SU-DHL-6 (cell line): ENCODE data around the gene CPB1.

Source experiments
- H2AFZ ChIP-seq: fragments of 200-600 bp; sonication (generic); 2 replicates; pipeline ENCODE4 v1.6.1; 2014; ENCODE audit warnings: low read depth, mild to moderate bottlenecking, moderate library complexity, mixed read lengths, antibody characterized with exemption, low read length; ENCODE audit not compliant: severe bottlenecking
- H3F3A ChIP-seq: fragments of 200-600 bp; shearing (Covaris generic); 2 replicates; pipeline ENCODE4 v1.6.0; 2016; ENCODE audit warnings: antibody characterized with exemption, mild to moderate bottlenecking; ENCODE audit not compliant: insufficient read depth
- H3K27ac ChIP-seq: fragments of 200-600 bp; sonication (generic); 2 replicates; pipeline ENCODE4 v1.5.1; 2016; ENCODE audit warnings: low read depth, mild to moderate bottlenecking, low read length, moderate library complexity, mixed read lengths
- H3K27me3 ChIP-seq: fragments of 200-600 bp; sonication (generic), shearing (Covaris generic); 2 replicates; pipeline ENCODE4 v1.6.0; 2014; ENCODE audit warnings: mild to moderate bottlenecking, low read length
- H3K36me3 ChIP-seq: fragments of 200-600 bp; sonication (generic); 2 replicates; pipeline ENCODE4 v1.6.1; 2014; ENCODE audit warnings: mild to moderate bottlenecking, low read length, mixed read lengths
- H3K4me2 ChIP-seq: fragments of 300-600, 200-600 bp; shearing (Covaris generic), sonication (generic); 2 replicates; pipeline ENCODE4 v1.6.0; 2014; ENCODE audit warnings: low read length, low read depth, mild to moderate bottlenecking; ENCODE audit not compliant: poor library complexity, severe bottlenecking
- H3K4me3 ChIP-seq: fragments of 200-600 bp; sonication (generic); 2 replicates; pipeline ENCODE4 v1.5.1; 2014; ENCODE audit warnings: antibody characterized with exemption, low read length, mild to moderate bottlenecking, mixed read lengths; ENCODE audit not compliant: insufficient read depth, poor library complexity, severe bottlenecking
- H3K79me2 ChIP-seq: fragments of 200-600 bp; sonication (generic); 2 replicates; pipeline ENCODE4 v1.6.1; 2014; ENCODE audit warnings: mild to moderate bottlenecking, low read length, moderate library complexity; ENCODE audit not compliant: insufficient read depth
- H3K9ac ChIP-seq: fragments of 200-600 bp; sonication (generic); 2 replicates; pipeline ENCODE4 v1.7.0; 2014; ENCODE audit warnings: mild to moderate bottlenecking, low read length
- H3K9me2 ChIP-seq: fragments of 200-600 bp; sonication (generic); replicated peaks from 2 replicates; pipeline ENCODE4 v1.6.1; 2014; ENCODE audit warnings: low read length; ENCODE audit not compliant: insufficient read depth
- H3K9me3 ChIP-seq: fragments of 200-600 bp; sonication (generic); 2 replicates; pipeline ENCODE4 v1.6.1; 2014; ENCODE audit warnings: low read length, mixed read lengths; ENCODE audit not compliant: insufficient read depth
- H4K20me1 ChIP-seq: fragments of 200-600 bp; sonication (generic); 2 replicates; pipeline ENCODE4 v1.6.1; 2014; ENCODE audit warnings: low read depth, mild to moderate bottlenecking, antibody characterized with exemption, low read length, moderate library complexity, mixed read lengths
- EZH2phosphoT487 ChIP-seq: fragments of 200-600 bp; sonication (generic), shearing (Covaris generic); conservative IDR thresholded peaks from 2 replicates; pipeline ENCODE4 v1.6.1; 2018; ENCODE audit warnings: mild to moderate bottlenecking, antibody characterized with exemption, low read length, moderate library complexity, mixed read lengths
- TF ChIP-seq, protein P1 (sequence below): fragments of 200-600 bp; sonication (generic); IDR thresholded peaks from one replicate; pipeline ENCODE4 v1.5.1; 2017; ENCODE audit warnings: antibody characterized with exemption, mild to moderate bottlenecking, low read length, moderate library complexity; ENCODE audit not compliant: insufficient read depth, poor library complexity, severe bottlenecking

Gene CPB1

DNA sequence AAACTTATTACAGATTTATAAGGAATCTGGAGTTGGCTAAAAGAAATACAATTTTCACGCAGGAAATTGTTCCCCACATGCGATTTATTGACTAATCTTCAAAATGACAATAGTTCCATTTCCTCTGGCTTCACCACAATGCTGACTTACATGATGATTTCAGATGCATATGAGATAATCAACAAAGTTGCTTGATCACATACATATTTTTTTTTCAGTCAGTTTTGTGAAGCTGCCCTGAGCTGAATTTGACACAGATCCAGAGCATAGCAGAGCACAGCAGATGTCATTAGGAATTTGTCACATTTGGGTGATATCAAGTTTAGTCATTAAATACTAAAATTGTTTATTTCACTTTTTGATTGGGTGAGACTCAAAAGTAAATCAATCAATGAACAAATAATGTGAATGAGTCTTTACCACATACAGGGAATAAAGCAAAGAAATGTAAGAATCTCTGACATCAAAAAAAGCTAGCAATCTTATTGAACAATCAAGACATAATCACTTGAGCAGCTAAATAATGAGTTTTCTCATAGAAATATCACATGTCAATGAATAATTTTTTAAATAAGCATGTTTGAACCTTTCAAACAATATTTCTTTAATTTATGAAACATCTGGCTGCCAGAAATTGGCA lies 18.3 kb downstream of the CPB1 start:
- H3F3A ChIP-seq = no peaks in the 10 kb centered on the region
- no peak overlapping the region for H2AFZ ChIP-seq
- H3K4me2 ChIP-seq = no peak overlapping the region
- no peaks in the 10 kb centered on the region for H3K9me3 ChIP-seq
- H3K27me3 ChIP-seq = no peaks in the 10 kb centered on the region
- H4K20me1 ChIP-seq = no peaks in the 10 kb centered on the region
- no peaks in the 10 kb centered on the region for H3K36me3 ChIP-seq
- no peak overlapping the region for H3K9ac ChIP-seq
- no peak overlapping the region for H3K27ac ChIP-seq
- H3K79me2 ChIP-seq = no peaks in the 10 kb centered on the region
- H3K9me2 ChIP-seq = no peaks in the 10 kb centered on the region
- TF ChIP-seq EZH2phosphoT487 = no peak
- TF ChIP-seq, protein P1, sequence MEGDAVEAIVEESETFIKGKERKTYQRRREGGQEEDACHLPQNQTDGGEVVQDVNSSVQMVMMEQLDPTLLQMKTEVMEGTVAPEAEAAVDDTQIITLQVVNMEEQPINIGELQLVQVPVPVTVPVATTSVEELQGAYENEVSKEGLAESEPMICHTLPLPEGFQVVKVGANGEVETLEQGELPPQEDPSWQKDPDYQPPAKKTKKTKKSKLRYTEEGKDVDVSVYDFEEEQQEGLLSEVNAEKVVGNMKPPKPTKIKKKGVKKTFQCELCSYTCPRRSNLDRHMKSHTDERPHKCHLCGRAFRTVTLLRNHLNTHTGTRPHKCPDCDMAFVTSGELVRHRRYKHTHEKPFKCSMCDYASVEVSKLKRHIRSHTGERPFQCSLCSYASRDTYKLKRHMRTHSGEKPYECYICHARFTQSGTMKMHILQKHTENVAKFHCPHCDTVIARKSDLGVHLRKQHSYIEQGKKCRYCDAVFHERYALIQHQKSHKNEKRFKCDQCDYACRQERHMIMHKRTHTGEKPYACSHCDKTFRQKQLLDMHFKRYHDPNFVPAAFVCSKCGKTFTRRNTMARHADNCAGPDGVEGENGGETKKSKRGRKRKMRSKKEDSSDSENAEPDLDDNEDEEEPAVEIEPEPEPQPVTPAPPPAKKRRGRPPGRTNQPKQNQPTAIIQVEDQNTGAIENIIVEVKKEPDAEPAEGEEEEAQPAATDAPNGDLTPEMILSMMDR = no peak
- no peak overlapping the region for H3K4me3 ChIP-seq

DNA sequence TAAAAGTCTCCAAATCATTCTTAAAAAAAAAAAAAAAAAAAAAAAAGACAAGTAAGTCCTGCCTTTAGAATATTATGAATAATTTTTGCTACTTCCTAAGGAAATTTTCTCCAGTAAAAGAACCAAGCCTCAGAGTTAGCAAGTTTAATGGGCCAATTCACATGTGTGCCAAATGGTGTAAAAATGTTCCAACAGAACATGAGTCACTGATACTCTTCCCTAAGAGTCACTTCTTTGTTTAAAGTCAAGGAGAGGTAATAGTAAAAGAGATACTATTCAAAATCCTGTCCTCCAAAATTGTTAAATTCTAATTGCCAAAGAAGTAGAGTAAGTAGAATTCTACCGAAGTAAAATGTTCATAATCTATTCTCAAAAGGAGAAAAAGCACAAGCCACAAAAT lies 19.7 kb downstream of the CPB1 start:
- TF ChIP-seq, protein P1 = no peak
- TF ChIP-seq EZH2phosphoT487 = no peak
- Histone ChIP-seq H3K4me3 (no peak overlapping the region), H3K79me2 (no peaks in the 10 kb centered on the region), H3K36me3 (no peaks in the 10 kb centered on the region), H3K27ac (no peak overlapping the region), H3K9me2 (no peaks in the 10 kb centered on the region), H3K9me3 (no peaks in the 10 kb centered on the region), H3F3A (no peaks in the 10 kb centered on the region), H2AFZ (no peak overlapping the region), H4K20me1 (no peaks in the 10 kb centered on the region), H3K9ac (no peak overlapping the region), H3K27me3 (no peaks in the 10 kb centered on the region), H3K4me2 (no peak overlapping the region)

DNA sequence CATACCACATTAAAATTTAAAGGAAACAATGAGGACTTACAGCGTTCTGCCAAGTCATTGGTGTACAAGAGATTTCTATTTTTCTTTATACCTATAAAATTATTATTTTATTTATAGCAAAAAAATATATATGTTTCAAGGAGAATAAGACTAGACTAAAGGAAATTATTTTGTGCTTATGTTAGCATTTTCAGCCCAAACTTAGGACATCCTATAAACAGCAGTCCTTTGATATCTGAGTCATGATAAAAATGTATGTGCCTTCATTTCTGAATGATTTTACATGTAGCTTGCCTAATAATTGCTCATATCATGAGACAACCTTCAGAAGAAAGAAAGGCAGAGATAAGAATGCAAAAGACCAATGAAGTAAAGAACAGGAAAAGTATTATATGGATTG lies 20.8 kb downstream of the CPB1 start:
- Histone ChIP-seq H3K27ac (no peak overlapping the region), H3F3A (no peaks in the 10 kb centered on the region), H3K36me3 (no peaks in the 10 kb centered on the region), H3K79me2 (no peaks in the 10 kb centered on the region), H3K27me3 (no peaks in the 10 kb centered on the region), H4K20me1 (no peaks in the 10 kb centered on the region), H3K4me2 (no peak overlapping the region), H3K9ac (no peak overlapping the region), H3K9me3 (no peaks in the 10 kb centered on the region), H3K4me3 (no peak overlapping the region), H2AFZ (no peak overlapping the region), H3K9me2 (no peaks in the 10 kb centered on the region)
- TF ChIP-seq, protein P1 = no peak
- TF ChIP-seq EZH2phosphoT487 = no peak
